Keratinocyte (primary cell): Measurements from ENCODE around the gene PKP4.

ENCODE experiments used
- CTCF ChIP-seq, 3 experiments: IDR thresholded peaks in 1 of 3; conservative IDR thresholded peaks in 1 of 3; optimal IDR thresholded peaks in 1 of 3; 2 replicates in 2 of 3; 3 replicates in 1 of 3; pipeline versions ENCODE3 to v1.5.1; 2011; ENCODE audit warnings: low read length in 3 of 3, mild to moderate bottlenecking in 3 of 3, moderate library complexity in 2 of 3, control low read depth in 1 of 3, inconsistent platforms in 1 of 3; ENCODE audit not compliant: insufficient read depth in 2 of 3; ENCODE audit errors: extremely low read depth in 1 of 3
- EZH2 ChIP-seq: IDR thresholded peaks from one replicate; pipeline ENCODE4 v1.6.1; 2012; ENCODE audit warnings: inconsistent platforms, mild to moderate bottlenecking, low read length, moderate library complexity

- no peak for TF ChIP-seq CTCF (optimal IDR thresholded peaks at IDR 0.05 in 1 of 3, IDR thresholded peaks at IDR 0.05 in 1 of 3, conservative IDR thresholded peaks at IDR 0.05 in 1 of 3; ENCODE audit: extremely low read depth in 1 of 3, insufficient read depth in 2 of 3, low read length in 3 of 3)
- TF ChIP-seq EZH2, result no peak
Measured at GRCh38 chr2:158497486-158497885, 40.7 kb downstream of the PKP4 start.
